Ectodermal cell (in vitro differentiated cells): ENCODE results near the gene STON1.

Source experiments
- H3K27ac ChIP-seq: 2 replicates; pipeline ENCODE4 v1.7.0; 2013; ENCODE audit warnings: mild to moderate bottlenecking, low read depth, low read length; ENCODE audit not compliant: insufficient read depth, poor library complexity, severe bottlenecking
- H3K27me3 ChIP-seq: 2 replicates; pipeline ENCODE4 v1.7.0; 2013; ENCODE audit warnings: mild to moderate bottlenecking, low read length; ENCODE audit not compliant: insufficient read depth, control insufficient read depth, poor library complexity, severe bottlenecking
- H3K36me3 ChIP-seq: one replicate; pipeline ENCODE4 v1.7.0; 2013; ENCODE audit warnings: low read length; ENCODE audit not compliant: control insufficient read depth, insufficient read depth
- H3K4me1 ChIP-seq: one replicate; pipeline ENCODE4 v1.7.0; 2013; ENCODE audit warnings: low read length; ENCODE audit not compliant: control insufficient read depth, insufficient read depth
- H3K4me3 ChIP-seq: 2 replicates; pipeline ENCODE4 v1.7.0; 2013; ENCODE audit warnings: low read depth, low read length, control low read depth; ENCODE audit not compliant: insufficient read depth
- H3K9me3 ChIP-seq: 2 replicates; pipeline ENCODE4 v1.7.0; 2013; ENCODE audit warnings: mild to moderate bottlenecking, low read length, moderate library complexity; ENCODE audit not compliant: control insufficient read depth
- WGBS, 2 experiments: methylation state at CpG; one replicate each; pipeline ENCODE4 v1.1.7; 2013; ENCODE audit warnings: missing lambda C conversion rate in 2 of 2; 5-methylcytosine and 5-hydroxymethylcytosine counted together

STON1 gene

GRCh38 chr2:48633143-48633542, 103.2 kb downstream of the STON1 start:
- no peaks in the 10 kb centered on the region for H3K4me1 ChIP-seq
- WGBS, 2 experiments, result 89 to 95% methylated on average over 4 to 5 of the region's 5 CpGs
- H3K27ac ChIP-seq, result no peak overlapping the region
- H3K4me3 ChIP-seq, result no peak overlapping the region
- H3K36me3 ChIP-seq, result no peaks in the 10 kb centered on the region
- H3K27me3 ChIP-seq, result no peaks in the 10 kb centered on the region
- no peaks in the 10 kb centered on the region for H3K9me3 ChIP-seq

- no peak overlapping the region for H3K27ac ChIP-seq
- H3K4me3 ChIP-seq, result no peak overlapping the region
- H3K36me3 ChIP-seq, result no peaks in the 10 kb centered on the region
- H3K27me3 ChIP-seq, result no peaks in the 10 kb centered on the region
- H3K9me3 ChIP-seq, result no peaks in the 10 kb centered on the region
- H3K4me1 ChIP-seq, result no peaks in the 10 kb centered on the region
- 91 to 96% methylated on average over 2 of the region's 2 CpGs for WGBS, 2 experiments
Observed at GRCh38 chr2:48635786-48636185, 105.8 kb downstream of the STON1 start.

GRCh38 chr2:48638261-48638660, 108.3 kb downstream of the STON1 start:
- Histone ChIP-seq H3K4me1 (no peaks in the 10 kb centered on the region), H3K4me3 (no peak overlapping the region), H3K27me3 (no peaks in the 10 kb centered on the region), H3K36me3 (no peaks in the 10 kb centered on the region), H3K27ac (no peak overlapping the region), H3K9me3 (no peaks in the 10 kb centered on the region)
- 78 to 89% methylated on average over 1 of the region's 1 CpG for WGBS, 2 experiments
